Measurements from ENCODE around the gene TRIB2. TPM values are rescaled to one million over a fixed set of nuclear protein-coding genes. Genes with fewer than 3 reads are reported as not detected.

The TRIB2 gene
- total RNA-seq, 1 donor from 2014 or later: 68.8 TPM

DNA sequence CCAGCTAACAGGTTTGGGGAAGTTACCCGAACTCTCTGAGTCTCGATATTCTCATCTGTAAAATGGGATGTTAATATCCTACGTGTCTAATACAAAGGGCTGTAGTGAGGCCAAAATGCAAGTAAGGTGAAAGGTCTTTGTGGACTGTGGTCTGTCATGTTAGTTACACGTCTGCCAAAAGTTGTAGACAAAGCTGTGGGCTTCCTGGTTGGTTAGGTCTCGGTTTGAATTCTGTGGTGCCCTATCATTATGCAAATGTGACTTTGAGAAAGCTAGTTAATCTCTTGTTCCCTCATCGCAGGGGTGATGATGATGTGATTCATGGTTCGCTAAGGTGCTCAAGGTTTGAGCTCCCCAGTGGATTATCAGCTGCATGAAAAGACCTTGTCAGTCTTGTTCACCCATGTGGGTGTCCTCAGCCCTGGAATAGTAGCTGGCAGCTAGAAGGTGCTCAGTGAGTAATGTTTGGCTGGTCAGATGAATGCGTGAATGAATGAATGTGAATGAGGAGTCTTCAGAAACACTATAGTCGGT, 23.1 kb downstream of the TRIB2 start:
- no peak for DNase-seq (ENCODE audit: low spot score)
- peaks cover 31% of the 10 kb centered on the region for H3K4me1 Mint-ChIP-seq
- Histone ChIP-seq H4K20me1 (ENCODE audit: low read depth) (peaks cover 48% of the 10 kb centered on the region), H2AFZ (replicated peaks) (no peak overlapping the region), H3K27ac (no peak overlapping the region), H3K4me2 (no peak overlapping the region), H3K9me3 (ENCODE audit: low read depth) (no peaks in the 10 kb centered on the region), H3K4me1 (peaks cover 4% of the 10 kb centered on the region), H3K36me3 (no peaks in the 10 kb centered on the region), H3F3A (ENCODE audit: low read depth) (no peaks in the 10 kb centered on the region), H3K79me2 (ENCODE audit: low read depth) (no peaks in the 10 kb centered on the region), H3K9ac (no peak overlapping the region), H3K4me3 (no peak overlapping the region), H3K27me3 (no peaks in the 10 kb centered on the region)
- H3K27ac Mint-ChIP-seq: no peak overlapping the region
- H3K4me3 Mint-ChIP-seq: no peak overlapping the region
- peaks cover 68% of the 10 kb centered on the region for H3K36me3 Mint-ChIP-seq
- no peaks in the 10 kb centered on the region for H3K27me3 Mint-ChIP-seq (ENCODE audit: insufficient read depth, low read depth)
- H3K9me3 Mint-ChIP-seq: no peaks in the 10 kb centered on the region
- TF ChIP-seq, protein P1, sequence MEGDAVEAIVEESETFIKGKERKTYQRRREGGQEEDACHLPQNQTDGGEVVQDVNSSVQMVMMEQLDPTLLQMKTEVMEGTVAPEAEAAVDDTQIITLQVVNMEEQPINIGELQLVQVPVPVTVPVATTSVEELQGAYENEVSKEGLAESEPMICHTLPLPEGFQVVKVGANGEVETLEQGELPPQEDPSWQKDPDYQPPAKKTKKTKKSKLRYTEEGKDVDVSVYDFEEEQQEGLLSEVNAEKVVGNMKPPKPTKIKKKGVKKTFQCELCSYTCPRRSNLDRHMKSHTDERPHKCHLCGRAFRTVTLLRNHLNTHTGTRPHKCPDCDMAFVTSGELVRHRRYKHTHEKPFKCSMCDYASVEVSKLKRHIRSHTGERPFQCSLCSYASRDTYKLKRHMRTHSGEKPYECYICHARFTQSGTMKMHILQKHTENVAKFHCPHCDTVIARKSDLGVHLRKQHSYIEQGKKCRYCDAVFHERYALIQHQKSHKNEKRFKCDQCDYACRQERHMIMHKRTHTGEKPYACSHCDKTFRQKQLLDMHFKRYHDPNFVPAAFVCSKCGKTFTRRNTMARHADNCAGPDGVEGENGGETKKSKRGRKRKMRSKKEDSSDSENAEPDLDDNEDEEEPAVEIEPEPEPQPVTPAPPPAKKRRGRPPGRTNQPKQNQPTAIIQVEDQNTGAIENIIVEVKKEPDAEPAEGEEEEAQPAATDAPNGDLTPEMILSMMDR (IDR thresholded peaks at IDR 0.05): no peak
- TF ChIP-seq EZH2phosphoT487 (IDR thresholded peaks at IDR 0.05): no peak

DNA sequence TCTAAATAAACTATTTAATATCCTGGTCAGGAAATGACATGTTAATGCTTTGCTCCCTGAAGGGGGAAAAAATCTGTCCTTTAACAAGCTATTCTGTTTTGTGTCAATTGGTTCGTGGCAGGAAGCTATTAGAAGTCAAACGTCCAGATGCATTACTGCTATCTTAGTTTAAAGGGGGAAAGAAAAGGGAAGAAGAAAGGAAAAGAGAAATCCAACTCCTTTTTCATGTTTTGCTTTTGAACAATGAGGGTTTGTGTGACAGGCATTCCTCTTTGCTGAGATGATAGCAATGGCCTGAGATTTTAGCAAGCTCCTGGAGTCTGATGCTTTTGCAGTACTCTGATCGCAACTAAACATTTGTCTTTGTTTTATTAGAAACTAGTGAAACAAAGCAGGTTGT, 24.6 kb downstream of the TRIB2 start:
- TF ChIP-seq EZH2 (IDR thresholded peaks at IDR 0.05): no peak
- TF ChIP-seq, protein P1 (IDR thresholded peaks at IDR 0.05): no peak
- no peak for TF ChIP-seq EZH2phosphoT487 (IDR thresholded peaks at IDR 0.05)
- H3K27ac ChIP-seq: no peak overlapping the region
- H3K27ac Mint-ChIP-seq: no peak overlapping the region
- no peak overlapping the region for H3K4me3 ChIP-seq
- H3K9me3 Mint-ChIP-seq: no peaks in the 10 kb centered on the region
- H2AFZ ChIP-seq (replicated peaks): no peak overlapping the region
- peaks cover 28% of the 10 kb centered on the region for H3K4me1 Mint-ChIP-seq
- H3K4me3 Mint-ChIP-seq: no peak overlapping the region
- no peaks in the 10 kb centered on the region for H3K27me3 ChIP-seq
- peaks cover 34% of the 10 kb centered on the region for H4K20me1 ChIP-seq (ENCODE audit: low read depth)
- no peak overlapping the region for H3K9ac ChIP-seq
- no peaks in the 10 kb centered on the region for H3K27me3 Mint-ChIP-seq (ENCODE audit: insufficient read depth, low read depth)
- H3K36me3 ChIP-seq: no peaks in the 10 kb centered on the region
- H3K9me3 ChIP-seq (ENCODE audit: low read depth): no peaks in the 10 kb centered on the region
- H3K4me2 ChIP-seq: no peak overlapping the region
- peaks cover 4% of the 10 kb centered on the region for H3K4me1 ChIP-seq
- H3F3A ChIP-seq (ENCODE audit: low read depth): no peaks in the 10 kb centered on the region
- no peaks in the 10 kb centered on the region for H3K79me2 ChIP-seq (ENCODE audit: low read depth)
- H3K36me3 Mint-ChIP-seq: peaks cover 58% of the 10 kb centered on the region
- no peak for DNase-seq (ENCODE audit: low spot score)

DNA sequence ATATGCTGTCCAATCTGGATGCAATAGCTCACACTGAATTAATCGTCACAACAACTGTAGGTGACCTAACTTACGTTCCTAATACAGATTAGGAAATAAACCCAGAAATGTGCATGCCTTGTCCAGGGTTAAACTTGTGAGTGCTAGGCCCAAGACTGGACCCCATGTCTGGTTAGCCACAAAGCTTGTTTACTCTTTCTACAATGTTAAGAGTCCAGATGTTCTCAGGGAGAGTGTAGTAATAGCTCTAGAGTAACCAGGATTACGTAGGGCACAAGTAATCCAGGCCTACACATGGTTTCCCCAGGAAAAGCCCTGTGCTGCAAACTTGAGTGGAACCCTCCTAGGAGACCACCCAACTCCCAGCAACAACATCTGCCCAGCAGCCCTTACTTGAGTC, 26.2 kb downstream of the TRIB2 start:
- H3K27ac ChIP-seq: no peak overlapping the region
- no peak overlapping the region for H3K4me2 ChIP-seq
- no peaks in the 10 kb centered on the region for H3F3A ChIP-seq (ENCODE audit: low read depth)
- Mint-ChIP-seq H3K4me3 (no peak overlapping the region), H3K36me3 (peaks cover 48% of the 10 kb centered on the region), H3K9me3 (peaks cover 3% of the 10 kb centered on the region), H3K4me1 (peaks cover 16% of the 10 kb centered on the region), H3K27ac (no peak overlapping the region), H3K27me3 (ENCODE audit: insufficient read depth, low read depth) (peaks cover 4% of the 10 kb centered on the region)
- H3K27me3 ChIP-seq: no peaks in the 10 kb centered on the region
- H3K79me2 ChIP-seq (ENCODE audit: low read depth): no peaks in the 10 kb centered on the region
- H3K9ac ChIP-seq: no peak overlapping the region
- H4K20me1 ChIP-seq (ENCODE audit: low read depth): peaks cover 18% of the 10 kb centered on the region
- no peak overlapping the region for H3K4me3 ChIP-seq
- no peaks in the 10 kb centered on the region for H3K36me3 ChIP-seq
- peaks cover 4% of the 10 kb centered on the region for H3K4me1 ChIP-seq
- H2AFZ ChIP-seq (replicated peaks): no peak overlapping the region
- DNase-seq (ENCODE audit: low spot score): no peak
- H3K9me3 ChIP-seq (ENCODE audit: low read depth): no peaks in the 10 kb centered on the region
- TF ChIP-seq, protein P1 (IDR thresholded peaks at IDR 0.05): no peak
- no peak for TF ChIP-seq EZH2 (IDR thresholded peaks at IDR 0.05)
- no peak for TF ChIP-seq EZH2phosphoT487 (IDR thresholded peaks at IDR 0.05)
